Fibroblast of skin of left biceps (primary cell): ENCODE data around the gene C3orf49.

Experiments
- DNase-seq, 2 experiments: peaks; one replicate each; pipeline ENCODE4 v3.0.0-alpha.2; 2013; ENCODE audit warnings: low read depth in 2 of 2

Gene C3orf49

GRCh38 chr3:63819151-63819398, at the start of gene C3orf49:
Gene C3orf49 (plus strand): TSS chr3:63819299. CDS start chr3:63819472, 173 bp downstream.
- no peak for DNase-seq

GRCh38 chr3:63774781-63775180, 44.3 kb upstream of the C3orf49 start:
- no peak for DNase-seq

- no peak for DNase-seq
Measured at GRCh38 chr3:63779227-63779626, 39.9 kb upstream of the C3orf49 start.

GRCh38 chr3:63791974-63792373, 27.1 kb upstream of the C3orf49 start:
- peak; percentile 24 to 30 for DNase-seq

GRCh38 chr3:63795438-63795837, 23.7 kb upstream of the C3orf49 start:
- DNase-seq = no peak

- DNase-seq = no peak
Measured at GRCh38 chr3:63798544-63798943, 20.6 kb upstream of the C3orf49 start.

GRCh38 chr3:63798949-63799348, 20.1 kb upstream of the C3orf49 start:
- no peak for DNase-seq

GRCh38 chr3:63800097-63800496, 19.0 kb upstream of the C3orf49 start:
- DNase-seq = no peak

- DNase-seq = no peak
Measured at GRCh38 chr3:63803911-63804310, 15.2 kb upstream of the C3orf49 start.

- DNase-seq = no peak
Measured at GRCh38 chr3:63807961-63808565, 11.0 kb upstream of the C3orf49 start.

- no peak for DNase-seq
Measured at GRCh38 chr3:63808633-63809032, 10.5 kb upstream of the C3orf49 start.

- DNase-seq = no peak
Measured at GRCh38 chr3:63809607-63810006, 9.5 kb upstream of the C3orf49 start.

- no peak for DNase-seq
Measured at GRCh38 chr3:63814237-63814636, 4.9 kb upstream of the C3orf49 start.

GRCh38 chr3:63817225-63817624, 1.9 kb upstream of the C3orf49 start:
- DNase-seq = no peak

GRCh38 chr3:63818282-63819150, 583 bp upstream of the C3orf49 start:
- peak in 1 of 2 experiments; percentile 29 for DNase-seq

- peak; percentile 19 to 20 for DNase-seq
Measured at GRCh38 chr3:63824309-63824708, 5.2 kb downstream of the C3orf49 start.

GRCh38 chr3:63830526-63830925, 11.4 kb downstream of the C3orf49 start:
- DNase-seq = no peak

- no peak for DNase-seq
Measured at GRCh38 chr3:63832395-63832794, 13.3 kb downstream of the C3orf49 start.

- DNase-seq = no peak
Measured at GRCh38 chr3:63841704-63842103, 22.6 kb downstream of the C3orf49 start.

- no peak for DNase-seq
Measured at GRCh38 chr3:63842127-63842526, 23.0 kb downstream of the C3orf49 start.

- DNase-seq = no peak
Measured at GRCh38 chr3:63845215-63845614, 26.1 kb downstream of the C3orf49 start.

- no peak for DNase-seq
Measured at GRCh38 chr3:63847718-63848450, 28.8 kb downstream of the C3orf49 start.

- DNase-seq = no peak
Measured at GRCh38 chr3:63849175-63849574, 30.1 kb downstream of the C3orf49 start.
